NCI-H2171 (cell line): ENCODE data around the gene IL17RB.

Experiments
- DNase-seq: peaks from one replicate; lab custom pipeline; 2025; lab: John Stamatoyannopoulos, UW

IL17RB gene

GRCh38 chr3:53811143-53811927 is 35.0 kb upstream of the IL17RB start:
- DNase-seq: no peak

DNA sequence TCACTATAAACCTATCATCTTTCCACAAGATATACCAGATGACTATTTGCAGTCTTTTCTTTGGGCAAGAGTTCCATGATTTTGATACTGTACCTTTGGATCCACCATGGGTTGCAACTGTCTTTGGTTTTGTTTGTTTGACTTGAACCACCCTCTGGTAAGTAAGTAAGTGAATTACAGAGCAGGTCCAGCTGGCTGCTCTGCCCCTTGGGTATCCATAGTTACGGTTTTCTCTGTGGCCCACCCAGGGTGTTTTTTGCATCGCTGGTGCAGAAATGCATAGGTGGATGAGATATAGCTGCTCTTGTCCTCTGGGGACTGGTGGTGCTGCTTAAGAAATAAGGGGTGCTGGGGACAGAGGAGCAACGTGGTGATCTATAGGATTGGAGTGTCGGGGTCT is 33.9 kb upstream of the IL17RB start:
- no peak for DNase-seq

DNA sequence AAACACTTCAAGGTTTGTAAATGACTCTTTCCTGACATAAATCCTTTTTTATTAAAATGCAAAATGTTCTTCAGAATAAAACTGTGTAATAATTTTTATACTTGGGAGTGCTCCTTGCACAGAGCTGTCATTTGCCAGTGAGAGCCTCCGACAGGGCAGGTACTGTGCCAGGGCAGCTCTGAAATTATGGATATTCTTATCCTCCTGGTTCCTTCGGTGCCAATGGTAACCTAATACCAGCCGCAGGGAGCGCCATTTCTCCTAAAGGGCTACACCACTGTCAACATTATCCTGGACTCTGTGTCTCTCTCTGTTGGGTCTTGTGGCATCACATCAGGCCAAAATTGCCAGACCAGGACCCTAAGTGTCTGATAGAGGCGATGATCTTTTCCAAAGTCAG is 33.1 kb upstream of the IL17RB start:
- DNase-seq: no peak

DNA sequence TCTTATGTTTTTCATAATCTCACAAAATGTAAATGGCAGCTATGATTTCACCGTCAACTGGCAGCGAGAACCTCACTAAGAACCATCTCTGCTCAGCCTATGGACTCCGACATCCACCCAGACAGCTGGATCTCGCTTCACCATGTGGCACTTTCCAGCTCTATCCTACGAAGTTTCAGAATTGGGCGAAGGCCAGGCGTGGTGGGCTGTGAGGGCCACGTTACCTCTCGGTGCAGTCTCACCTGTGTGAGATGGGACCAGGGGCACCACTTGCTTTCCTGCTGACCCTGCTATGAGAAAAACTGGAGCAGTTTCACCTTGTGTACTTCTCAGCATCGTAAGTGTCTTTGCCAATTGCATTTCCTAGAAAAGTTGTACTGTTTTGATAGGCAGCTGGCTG is 32.5 kb upstream of the IL17RB start:
- DNase-seq: no peak

DNA sequence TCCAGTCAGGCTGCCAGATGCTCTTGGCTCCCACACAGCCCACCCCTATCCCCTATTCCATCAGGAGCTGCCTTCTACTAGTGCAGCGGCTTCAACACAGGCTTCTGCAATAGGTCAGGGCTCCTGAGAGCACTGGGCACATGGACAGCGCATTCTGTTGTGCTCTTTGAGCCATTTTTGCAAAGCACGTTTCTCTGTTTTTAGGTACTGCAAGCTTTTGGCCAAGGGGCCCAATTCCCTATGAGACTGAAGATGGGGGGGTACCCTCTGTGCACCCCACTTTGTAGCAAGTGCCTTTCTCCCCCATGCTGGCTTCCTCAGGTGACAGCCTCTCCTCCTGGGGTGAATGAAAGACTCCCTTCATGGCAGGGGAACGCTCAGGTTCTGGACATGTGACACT is 31.3 kb upstream of the IL17RB start:
- no peak for DNase-seq

DNA sequence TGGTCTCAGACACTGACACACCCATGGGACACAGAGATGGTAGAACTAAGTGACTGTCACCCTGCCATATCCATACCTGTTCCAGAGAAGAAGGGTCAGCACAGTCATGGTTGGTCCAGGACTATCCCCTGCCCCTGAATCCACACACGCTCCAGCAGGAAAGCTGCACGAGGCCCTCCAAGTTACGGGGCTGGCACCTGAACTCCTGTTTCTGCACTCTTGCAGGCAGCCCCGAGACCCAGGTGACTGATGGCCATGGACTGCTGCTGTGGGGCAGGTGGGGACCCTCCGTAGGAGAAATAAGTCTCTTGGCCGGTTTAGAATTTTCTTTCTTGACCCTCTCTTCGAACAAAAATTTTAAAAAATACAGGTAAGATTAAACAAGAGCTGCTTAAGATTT is 30.7 kb upstream of the IL17RB start:
- no peak for DNase-seq

- DNase-seq: no peak
These were observed 29.9 kb upstream of the IL17RB start for GRCh38 chr3:53816425-53816824.

DNA sequence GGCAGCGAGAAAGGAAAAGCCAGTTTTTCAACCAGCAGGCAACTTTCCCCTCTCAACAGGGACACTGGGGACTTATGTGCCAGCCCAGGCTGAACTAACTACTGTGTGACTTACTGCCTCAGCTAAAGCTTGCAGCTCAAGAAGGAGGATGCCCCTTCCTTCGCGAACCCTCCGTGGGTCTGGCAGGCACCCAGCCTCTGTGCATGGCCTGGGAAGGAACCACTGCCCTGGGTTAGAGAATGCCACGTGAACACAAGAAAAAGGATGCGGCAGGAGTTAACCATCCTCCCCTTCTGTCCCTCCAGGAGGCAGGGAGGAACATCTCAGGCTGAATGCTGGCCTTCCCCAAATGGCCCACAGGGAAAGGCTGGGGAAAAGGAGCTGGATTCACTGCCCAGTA is 29.2 kb upstream of the IL17RB start:
- no peak for DNase-seq

DNA sequence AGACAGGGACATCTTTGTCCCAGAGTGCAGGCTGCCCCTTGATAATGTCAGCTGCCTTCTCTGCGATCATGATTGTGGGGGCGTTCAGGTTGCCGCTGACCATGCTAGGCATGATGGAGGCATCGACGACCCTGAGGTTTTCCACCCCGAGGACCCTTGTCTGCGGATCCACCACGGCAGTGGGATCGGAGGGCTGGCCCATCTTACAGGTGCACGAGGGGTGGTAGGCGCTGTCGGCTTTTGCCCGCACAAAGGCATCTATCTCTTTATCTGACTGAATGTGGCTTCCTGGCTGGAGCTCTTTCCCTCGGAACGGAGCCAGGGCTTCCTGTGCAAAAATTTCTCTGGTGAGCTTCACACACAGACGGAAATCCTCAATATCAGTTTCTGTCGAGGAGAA is 28.6 kb upstream of the IL17RB start:
- DNase-seq: no peak

DNA sequence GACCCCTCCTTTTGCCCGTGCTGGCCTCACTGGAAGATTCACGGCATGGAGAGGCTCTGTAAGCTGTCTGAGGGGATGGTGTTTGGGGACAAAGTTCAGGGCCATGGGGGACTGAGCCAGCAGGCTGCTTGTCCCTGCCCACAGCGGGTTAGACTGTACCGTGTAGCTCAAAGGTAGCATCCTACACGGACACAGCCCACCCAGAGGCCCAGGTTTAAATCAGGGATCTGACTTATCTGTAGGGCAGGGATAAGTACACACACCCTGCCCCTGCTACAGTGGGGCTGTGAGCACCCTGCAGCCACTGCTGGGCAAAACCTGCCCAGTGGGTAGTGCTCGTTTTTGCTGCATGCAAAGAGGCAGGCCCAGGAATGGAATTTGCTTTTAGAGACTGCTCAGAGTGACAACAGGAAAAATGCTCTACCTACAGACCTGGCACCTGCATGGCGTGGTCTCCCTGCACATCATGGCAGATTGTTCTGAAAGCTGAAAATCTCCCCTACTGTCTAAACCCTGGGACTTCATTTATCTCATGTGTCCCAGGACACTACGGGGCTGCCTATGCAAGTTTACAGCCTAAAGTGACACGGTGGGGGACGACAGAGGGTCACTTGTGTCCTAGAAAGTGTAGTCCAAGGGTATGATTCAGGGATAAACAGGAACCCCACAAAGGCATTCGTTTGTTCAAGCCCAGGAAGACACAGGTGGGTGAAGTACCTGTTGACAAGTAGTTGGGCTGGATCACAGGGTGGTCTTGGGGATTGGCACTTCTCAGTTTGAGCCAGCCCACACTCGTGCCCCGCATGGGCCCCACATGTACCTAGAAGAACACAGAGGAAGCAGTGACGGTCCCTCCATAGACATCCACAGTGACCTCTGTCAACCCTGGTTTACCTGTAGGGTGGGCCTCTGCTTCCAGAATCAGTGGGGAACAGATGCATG is 27.9 kb upstream of the IL17RB start:
- no peak for DNase-seq

DNA sequence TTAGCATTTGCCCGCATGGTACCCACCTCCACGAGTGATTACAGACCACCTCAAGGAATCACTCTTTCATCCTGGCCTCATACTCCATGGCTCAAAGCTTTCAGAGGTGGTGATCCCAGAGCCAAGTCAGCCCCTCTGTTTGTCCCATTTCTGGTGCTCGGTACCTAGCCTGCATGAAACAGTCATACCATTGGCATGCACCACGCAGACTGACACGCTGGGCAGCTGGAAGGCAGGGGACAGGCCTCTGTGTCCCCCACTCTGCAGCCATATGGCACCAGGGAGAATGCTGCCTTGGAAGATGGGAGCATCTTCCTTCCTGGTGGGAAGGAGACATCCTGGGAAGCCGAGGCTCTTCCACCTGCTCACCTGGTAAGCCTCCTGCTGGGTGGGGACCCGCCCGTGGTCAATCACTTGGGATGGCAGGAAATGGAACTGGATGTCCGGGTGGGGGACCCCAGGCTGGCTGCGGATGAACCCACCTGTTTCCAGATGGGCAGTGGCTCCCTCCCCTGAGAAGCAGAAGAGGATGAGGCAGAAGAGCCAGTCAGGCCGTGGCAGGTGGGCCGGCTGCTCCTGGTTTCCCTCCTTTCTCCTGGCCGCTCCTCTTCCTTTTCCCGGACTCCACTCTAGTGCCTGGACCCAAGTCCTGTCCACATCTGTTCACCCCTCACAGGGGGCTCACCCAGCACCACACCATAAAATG is 27.1 kb upstream of the IL17RB start:
- no peak for DNase-seq

DNA sequence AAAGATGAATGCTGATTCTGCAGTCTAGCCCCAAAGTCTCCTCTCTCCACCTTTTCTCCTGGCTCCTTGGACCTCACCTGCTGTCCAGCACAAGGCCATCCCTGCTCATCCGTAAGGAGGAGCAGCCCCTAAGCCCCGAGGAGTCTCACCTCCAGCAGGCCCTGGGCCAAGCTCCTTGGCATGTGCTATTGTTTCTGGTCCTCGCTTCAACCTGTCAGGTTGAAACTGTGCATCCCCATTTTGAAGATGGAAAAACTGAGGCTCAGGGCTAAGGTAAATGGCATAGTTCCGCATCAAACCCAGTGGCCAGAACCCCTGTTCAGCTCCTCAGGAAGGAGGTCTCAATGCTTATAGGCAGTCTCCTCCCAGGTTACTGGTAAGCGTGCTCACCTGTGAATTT is 26.3 kb upstream of the IL17RB start:
- DNase-seq: no peak

- DNase-seq: no peak
These were observed 25.4 kb upstream of the IL17RB start for GRCh38 chr3:53820756-53821580.

- DNase-seq: no peak
These were observed 24.7 kb upstream of the IL17RB start for GRCh38 chr3:53821631-53822121.

DNA sequence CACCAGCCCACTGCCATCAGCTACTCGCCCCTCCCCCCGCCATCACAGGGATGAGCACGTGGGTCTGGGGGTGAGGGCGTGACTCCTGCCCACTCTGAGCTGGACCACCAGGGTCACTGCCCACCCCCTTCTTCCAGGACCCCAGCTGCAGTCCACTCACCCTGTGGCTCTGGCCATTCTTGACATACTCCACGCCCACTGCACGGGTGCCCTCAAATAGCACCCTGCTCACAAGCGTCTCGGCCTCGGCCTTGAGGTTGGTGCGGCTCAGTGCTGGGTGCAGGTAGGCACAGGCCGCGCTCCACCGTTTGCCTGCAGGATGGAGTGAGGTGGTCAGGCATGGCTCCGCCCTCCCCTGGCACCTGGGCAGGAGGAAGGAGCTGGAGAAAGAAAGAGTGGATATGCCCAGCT is 24.0 kb upstream of the IL17RB start:
- DNase-seq: no peak

DNA sequence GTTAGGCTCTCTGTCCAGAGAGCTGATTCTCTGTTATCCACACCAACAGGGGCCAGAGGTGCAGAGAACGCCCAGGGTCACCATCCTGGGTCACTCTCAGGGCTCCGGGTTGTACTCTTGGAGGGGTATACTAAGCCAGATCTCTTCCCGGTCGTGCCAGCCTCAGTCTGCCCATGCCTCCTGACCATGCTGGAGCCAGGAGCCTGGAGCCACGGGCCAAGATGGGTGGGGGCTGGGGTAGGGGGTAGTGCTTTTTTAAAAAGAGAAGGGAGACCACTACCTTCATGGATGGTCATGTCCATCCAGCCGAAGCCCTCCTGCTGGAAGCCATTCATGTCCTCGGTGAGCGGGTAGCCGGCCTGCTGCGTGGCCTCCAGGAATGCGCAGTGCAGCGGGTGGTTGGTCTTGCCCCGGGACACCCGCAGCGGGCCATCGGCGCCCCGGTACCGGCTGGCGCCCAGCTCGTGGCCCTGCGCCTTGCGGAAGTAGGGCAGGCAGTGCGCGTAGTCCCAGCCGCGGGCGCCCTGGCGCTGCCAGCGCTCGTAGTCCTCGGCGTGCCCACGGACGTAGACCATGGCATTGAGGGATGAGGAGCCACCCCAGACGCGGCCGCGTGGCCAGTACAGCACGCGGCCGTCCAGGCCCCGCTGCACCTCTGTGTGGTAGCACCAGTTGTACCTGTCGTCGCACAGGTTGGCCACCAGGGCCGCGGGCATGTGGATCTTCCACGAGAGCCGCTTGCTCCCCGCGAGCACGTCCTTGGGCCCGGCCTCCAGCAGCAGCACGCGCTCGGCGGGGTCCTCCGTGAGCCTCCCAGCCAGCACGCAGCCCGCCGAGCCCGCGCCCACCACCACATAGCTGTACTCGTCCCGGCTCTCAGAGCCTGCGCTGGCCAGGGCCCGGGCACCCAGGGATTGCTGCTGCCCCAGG is 23.1 kb upstream of the IL17RB start:
- DNase-seq: no peak

- no peak for DNase-seq
These were observed 22.3 kb upstream of the IL17RB start for GRCh38 chr3:53823956-53824657.

- DNase-seq: no peak
These were observed 21.6 kb upstream of the IL17RB start for GRCh38 chr3:53824795-53825194.

GRCh38 chr3:53826048-53826447 is 20.3 kb upstream of the IL17RB start:
- no peak for DNase-seq

GRCh38 chr3:53828581-53828980 is 17.8 kb upstream of the IL17RB start:
- DNase-seq: no peak
